Fibroblast of villous mesenchyme (primary cell): ENCODE data around the gene NTM. TPM values are rescaled to one million over a fixed set of nuclear protein-coding genes. Genes with fewer than 3 reads are reported as not detected.

ENCODE experiments used
- DNase-seq: peaks from one replicate; pipeline ENCODE4 v3.0.0-alpha.2; 2010; ENCODE audit warnings: low read depth
- H3K4me3 ChIP-seq: 2 replicates; pipeline ENCODE4 v1.5.1; 2011; ENCODE audit warnings: low read depth, mild to moderate bottlenecking, low read length
- CTCF ChIP-seq: IDR thresholded peaks from 2 replicates; pipeline ENCODE4 v1.5.1; 2012; ENCODE audit warnings: low read depth, mild to moderate bottlenecking, low read length; ENCODE audit not compliant: insufficient read depth
- total RNA-seq: library from RNA; depleted of rRNA; stranded (reverse); fragments of >200 nt; gene quantifications from 2 replicates; pipeline ENCODE4 v1.2.3, GENCODE V29; 2012

The NTM gene
- total RNA-seq, 1 donor = 7.3 TPM

- no peak for TF ChIP-seq CTCF
- H3K4me3 ChIP-seq = no peak overlapping the region
- no peak for DNase-seq
These were observed 175.9 kb downstream of the NTM start for GRCh38 chr11:131546218-131546895.

- no peak for TF ChIP-seq CTCF
- DNase-seq = no peak
- no peak overlapping the region for H3K4me3 ChIP-seq
These were observed 178.7 kb downstream of the NTM start for GRCh38 chr11:131549099-131549498.

GRCh38 chr11:131549770-131550169 lies 179.4 kb downstream of the NTM start:
- H3K4me3 ChIP-seq = no peak overlapping the region
- no peak for DNase-seq
- no peak for TF ChIP-seq CTCF

GRCh38 chr11:131560287-131560686 lies 189.9 kb downstream of the NTM start:
- no peak for TF ChIP-seq CTCF
- H3K4me3 ChIP-seq = no peak overlapping the region

GRCh38 chr11:131561501-131561900 lies 191.1 kb downstream of the NTM start:
- no peak overlapping the region for H3K4me3 ChIP-seq
- TF ChIP-seq CTCF = no peak
- no peak for DNase-seq

More at GRCh38 chr11:131560287-131560686, 189.9 kb downstream of the NTM start:
- DNase-seq = no peak

GRCh38 chr11:131561972-131562371 lies 191.6 kb downstream of the NTM start:
- H3K4me3 ChIP-seq = no peak overlapping the region
- no peak for DNase-seq
- TF ChIP-seq CTCF = no peak

- no peak overlapping the region for H3K4me3 ChIP-seq
- TF ChIP-seq CTCF = no peak
- DNase-seq = no peak
These were observed 197.9 kb downstream of the NTM start for GRCh38 chr11:131568318-131568717.
